ENCODE data around the gene PRPF40A. TPM values are rescaled to one million over a fixed set of nuclear protein-coding genes. Genes with fewer than 3 reads are reported as not detected.

The PRPF40A gene
- total and polyA plus RNA-seq, 9 of the 15 experiments (the other 6 are each of a cell fraction or from before 2014, with no cell fraction given), result 168 to 304 (median 264) TPM

- peak; percentile 48 for TF ChIP-seq CTCFL (IDR thresholded peaks at IDR 0.05; ENCODE audit: borderline replicate concordance, insufficient read depth, low read depth, low read length, poor library complexity, severe bottlenecking)
- TF ChIP-seq CTCF (IDR thresholded peaks at IDR 0.05 in 2 of 3, conservative IDR thresholded peaks at IDR 0.05 in 1 of 3; ENCODE audit: insufficient read depth in 2 of 3, low read depth in 1 of 3, low read length in 3 of 3), result peak; percentile 74 to 85 (median 84)
- peak; percentile 88 for TF ChIP-seq SMC3 (conservative IDR thresholded peaks at IDR 0.05; ENCODE audit: insufficient read depth, low read depth, low read length)
- TF ChIP-seq REST (IDR thresholded peaks at IDR 0.05; ENCODE audit: borderline replicate concordance), result peak; percentile 81
- TF ChIP-seq REST (CRISPR knock-in tag; IDR thresholded peaks at IDR 0.05; ENCODE audit: low read depth), result no peak
- peak; percentile 31; the same call in 1 of the 2 replicates for TF ChIP-seq EHMT2 (IDR thresholded peaks at IDR 0.05)
Observed at GRCh38 chr2:152635635-152636298, 81.5 kb downstream of the PRPF40A start (continued).
